ENCODE measurements around the gene ABAT. TPM values are rescaled to one million over a fixed set of nuclear protein-coding genes. Genes with fewer than 3 reads are reported as not detected.

The ABAT gene
- total RNA-seq, 1 experiment from 2014 or later: 7.3 TPM

GRCh38 chr16:8667492-8667891, 6.9 kb upstream of the ABAT start:
- H2BK5ac ChIP-seq (ENCODE audit: insufficient read length, low read length): no peak overlapping the region
- no peaks in the 10 kb centered on the region for H4K20me1 ChIP-seq (ENCODE audit: control insufficient read depth, insufficient read depth, insufficient read length)
- no peaks in the 10 kb centered on the region for H3K9me3 ChIP-seq (ENCODE audit: control insufficient read depth, low read depth, low read length)
- no peak for DNase-seq
- H2BK20ac ChIP-seq (ENCODE audit: low read depth, low read length, poor library complexity, severe bottlenecking): no peak overlapping the region
- TF ChIP-seq CTCF (conservative IDR thresholded peaks at IDR 0.05): no peak
- no peaks in the 10 kb centered on the region for H3K23me2 ChIP-seq (ENCODE audit: insufficient read length, low read depth, low read length, poor library complexity, severe bottlenecking)
- H4K5ac ChIP-seq (ENCODE audit: insufficient read length, low read depth, low read length): no peak overlapping the region
- no peak overlapping the region for H2BK12ac ChIP-seq (ENCODE audit: insufficient read length, low read depth, low read length)
- no peaks in the 10 kb centered on the region for H3K27me3 ChIP-seq (ENCODE audit: insufficient read depth, low read length)
- Mint-ChIP-seq H3K4me1 (peaks cover 7 to 8% of the 10 kb centered on the region in 2 experiments; a peak in 3 of 4 replicates), H3K27ac (no peak overlapping the region), H3K27me3 (ENCODE audit: low read depth) (peaks cover 4% of the 10 kb centered on the region), H3K4me3 (no peak overlapping the region), H3K9me3 (no peaks in the 10 kb centered on the region; a peak in 1 of 5 replicates), H3K36me3 (ENCODE audit: insufficient read depth in 1 of 3, low read depth in 3 of 3) (no peaks in the 10 kb centered on the region; a peak in 1 of 7 replicates)
- H3K27ac ChIP-seq (ENCODE audit: insufficient read length, low read depth, low read length): no peak overlapping the region
- no peaks in the 10 kb centered on the region for H3K79me1 ChIP-seq (ENCODE audit: insufficient read depth, low read depth, low read length, poor library complexity, severe bottlenecking)
- no CpG with 5 or more reads among the region's 3 CpGs for WGBS (ENCODE audit: extremely low coverage, insufficient read length, low lambda C conversion rate)
- no peak overlapping the region for H3K4ac ChIP-seq (ENCODE audit: low read depth, low read length)
- H3T11ph ChIP-seq (ENCODE audit: low read length): no peak overlapping the region
- no peak overlapping the region for H2AK5ac ChIP-seq (ENCODE audit: insufficient read length, low read length)
- H2AFZ ChIP-seq (ENCODE audit: low read length): no peak overlapping the region
- no peaks in the 10 kb centered on the region for H3K4me1 ChIP-seq (ENCODE audit: insufficient read depth, low read length)
- no peak overlapping the region for H3K14ac ChIP-seq (ENCODE audit: insufficient read depth, low read length)
- no peak overlapping the region for H4K8ac ChIP-seq (replicated peaks; ENCODE audit: insufficient read length, low read depth, low read length)
- no peak overlapping the region for H3K18ac ChIP-seq (ENCODE audit: insufficient read length, low read depth, low read length)
- H4K91ac ChIP-seq (ENCODE audit: insufficient read length, low read depth, low read length): no peak overlapping the region
- no peak overlapping the region for H2BK120ac ChIP-seq (ENCODE audit: low read depth, low read length, poor library complexity, severe bottlenecking)
- H2BK15ac ChIP-seq (ENCODE audit: low read depth, low read length): no peak overlapping the region
- H3K4me2 ChIP-seq (ENCODE audit: insufficient read depth, insufficient read length, low read length): no peak overlapping the region
- H3K56ac ChIP-seq (ENCODE audit: insufficient read length, low read depth, low read length): no peak overlapping the region
- no peak overlapping the region for H3K9ac ChIP-seq (ENCODE audit: extremely low read depth, insufficient read length, low read length)
- H3K23ac ChIP-seq (ENCODE audit: insufficient read length, low read depth, low read length): no peak overlapping the region
- H3K79me2 ChIP-seq (ENCODE audit: insufficient read depth, low read length): no peaks in the 10 kb centered on the region
